Peyer's patch (tissue), 4 donors: Measurements from ENCODE around the gene RFTN1.

Source experiments
- CTCF ChIP-seq, 6 experiments: fragments of 450-650 bp in 4 of 6; fragments of 200-600 bp in 2 of 6; sonication (generic) in 1 of 6; IDR thresholded peaks; one replicate each; pipeline ENCODE4 v1.5.1; 2017 to 2019; ENCODE audit warnings: antibody characterized with exemption in 6 of 6, mild to moderate bottlenecking in 3 of 6, moderate library complexity in 1 of 6
- POLR2A ChIP-seq, 2 donors: fragments of 450-650 bp; IDR thresholded peaks; one replicate each; pipeline ENCODE4 v1.5.1; 2017; ENCODE audit warnings: antibody characterized with exemption in 2 of 2, mild to moderate bottlenecking in 2 of 2, moderate library complexity in 2 of 2

- no peak for TF ChIP-seq CTCF (IDR thresholded peaks at IDR 0.05)
- no peak for TF ChIP-seq POLR2A (IDR thresholded peaks at IDR 0.05)
These were observed 25.9 kb downstream of the RFTN1 start for GRCh38 chr3:16487511-16488175.
